Activated naive CD4-positive, alpha-beta T cell treated with anti-CD3 and anti-CD28 coated beads, Interleukin-2, amount 50 U/mL, for 16 hours (primary cell): ENCODE results near the gene KIF17.

Experiments used
- DNase-seq: peaks from one replicate; pipeline ENCODE4 v3.0.0-alpha.2; 2020

The KIF17 gene

DNA sequence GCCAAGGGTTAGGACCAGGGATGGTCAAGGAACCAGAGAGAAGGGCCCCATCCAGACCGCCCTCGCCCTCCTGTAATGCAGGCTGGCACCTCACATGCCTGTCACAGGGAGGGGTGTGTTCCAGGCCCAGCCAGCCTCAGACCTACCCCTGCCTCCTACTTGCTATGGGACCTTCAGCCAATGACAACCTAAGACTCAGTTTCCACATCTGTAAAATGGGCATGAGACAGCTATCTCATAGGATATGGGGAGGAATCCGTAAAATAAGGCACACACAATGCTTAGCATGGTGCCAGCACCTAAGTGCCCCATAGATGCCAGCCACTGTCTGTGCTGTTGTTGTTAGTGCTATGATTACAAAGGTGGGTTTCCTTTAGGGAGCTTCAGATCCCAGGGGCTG lies 7.9 kb downstream of the KIF17 start:
- no peak for DNase-seq

DNA sequence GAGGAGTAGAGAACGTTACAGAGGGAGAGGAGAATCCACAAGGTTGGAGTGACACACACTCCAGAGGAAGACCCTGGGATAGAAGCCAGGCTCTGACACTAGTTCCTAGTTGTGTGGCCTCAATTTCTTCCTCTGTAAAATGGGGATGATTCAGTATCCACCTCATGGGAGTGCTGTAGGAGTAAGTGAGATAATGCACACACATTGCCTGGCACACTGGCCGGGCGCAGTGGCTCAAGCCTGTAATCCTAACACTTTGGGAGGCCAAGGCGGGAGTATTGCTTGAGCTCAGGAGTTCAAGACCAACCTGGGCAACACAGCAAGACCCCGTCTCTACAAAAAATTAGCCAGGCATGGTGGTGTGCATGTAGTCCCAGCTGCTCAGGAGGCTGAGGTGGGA lies 8.9 kb downstream of the KIF17 start:
- no peak for DNase-seq

DNA sequence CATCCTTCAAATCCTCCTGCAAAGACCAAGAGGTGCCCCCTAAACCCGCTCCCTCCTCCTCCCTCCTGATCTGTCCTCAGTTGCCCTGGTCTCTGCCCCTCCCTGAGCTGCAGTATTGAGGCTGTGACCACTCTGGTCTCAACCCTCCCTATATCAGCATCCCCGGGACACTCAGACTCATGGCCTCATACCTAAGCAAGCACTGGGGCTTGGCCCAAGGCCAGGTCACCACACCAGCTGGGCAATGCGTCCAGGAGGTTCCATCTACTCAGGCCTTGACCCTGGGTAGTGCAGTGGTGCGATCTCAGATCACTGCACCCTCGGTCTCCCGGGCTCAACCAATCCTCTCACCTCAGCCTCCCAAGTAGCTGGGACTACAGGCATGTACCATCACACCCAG lies 9.8 kb downstream of the KIF17 start:
- no peak for DNase-seq

DNA sequence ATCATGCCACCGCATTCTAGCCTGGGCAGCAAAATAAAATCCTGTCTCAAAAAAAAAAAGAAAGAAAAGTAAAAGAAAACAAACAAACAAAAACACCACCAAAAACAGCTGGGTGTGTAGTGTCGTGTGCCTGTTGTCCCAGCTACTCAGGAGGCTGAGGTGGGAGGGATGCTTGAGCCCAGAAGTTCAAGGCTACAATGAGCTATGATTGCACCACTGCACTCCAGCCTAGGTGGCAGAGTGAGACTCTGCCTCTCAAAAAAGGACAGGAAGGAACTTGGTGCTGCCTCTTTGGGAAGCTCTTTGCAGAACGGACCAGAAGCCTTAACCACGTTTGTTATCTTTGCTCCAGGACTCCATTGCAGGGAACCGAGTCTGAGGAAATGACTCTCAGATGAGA lies 11.0 kb downstream of the KIF17 start:
- DNase-seq: no peak

DNA sequence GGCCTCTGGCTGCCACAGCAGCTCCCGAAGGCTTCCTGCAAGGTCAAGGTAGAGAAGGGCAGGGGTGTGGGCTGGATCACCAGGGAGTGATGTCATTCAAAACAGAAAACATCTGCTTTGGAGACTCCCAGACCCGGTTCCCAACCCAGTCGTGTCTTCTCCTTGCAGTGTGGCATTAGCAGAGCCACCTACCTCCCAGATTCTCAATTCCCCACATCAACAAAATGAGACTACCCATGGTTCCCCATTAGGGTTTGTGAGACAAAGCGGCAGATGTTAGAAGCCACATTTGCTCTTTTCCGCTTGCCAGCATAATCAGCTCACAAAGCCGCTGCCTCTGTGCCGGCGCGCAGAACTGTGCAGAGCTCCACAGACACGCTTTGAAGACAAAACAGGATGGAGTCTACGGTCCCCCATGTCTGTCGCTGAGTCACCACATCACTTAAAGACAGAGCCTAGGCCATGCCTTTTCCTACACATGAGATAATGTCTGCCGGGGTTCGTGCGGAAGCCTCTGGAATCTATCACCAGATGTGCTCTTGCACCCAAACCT lies 12.5 kb downstream of the KIF17 start:
- DNase-seq: no peak

DNA sequence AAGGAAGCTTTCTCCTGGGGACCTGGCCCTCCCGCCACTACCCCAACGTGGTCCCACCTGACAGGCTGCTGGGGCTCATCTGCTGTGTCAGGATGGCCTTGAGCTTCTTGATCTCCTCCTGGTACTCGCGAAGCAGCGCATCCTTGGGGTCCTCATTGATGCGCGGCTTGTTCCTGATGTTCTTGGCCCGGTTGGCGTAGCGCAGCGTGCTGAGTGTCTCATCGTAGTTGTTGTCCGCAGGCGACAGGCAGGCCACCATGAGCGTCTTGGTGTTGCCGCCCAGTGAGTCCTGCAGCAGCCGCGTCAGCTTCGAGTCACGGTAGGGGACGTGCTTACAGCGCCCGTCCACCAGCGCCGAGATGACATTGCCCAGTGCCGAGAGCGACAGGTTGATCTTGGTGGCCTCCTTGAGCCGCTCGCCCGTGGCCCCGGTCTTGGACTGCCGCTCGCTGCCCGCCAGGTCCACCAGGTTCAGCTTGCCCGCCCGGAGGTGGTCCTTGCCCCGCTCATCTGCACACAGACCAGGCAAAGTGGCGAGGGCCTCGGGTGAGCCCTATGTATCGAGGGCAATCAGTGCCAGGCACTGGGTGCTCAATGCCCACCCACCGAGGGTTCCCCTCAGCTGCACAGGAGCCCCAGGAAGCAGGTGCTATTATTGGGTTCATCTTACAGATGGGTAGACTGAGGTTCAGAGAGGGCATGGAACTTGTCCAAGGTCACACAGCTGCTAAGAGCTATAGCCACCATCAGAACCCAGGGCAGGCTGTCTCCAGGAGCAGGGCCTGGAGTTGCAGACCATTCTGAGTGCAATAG lies 13.2 kb downstream of the KIF17 start:
- no peak for DNase-seq

DNA sequence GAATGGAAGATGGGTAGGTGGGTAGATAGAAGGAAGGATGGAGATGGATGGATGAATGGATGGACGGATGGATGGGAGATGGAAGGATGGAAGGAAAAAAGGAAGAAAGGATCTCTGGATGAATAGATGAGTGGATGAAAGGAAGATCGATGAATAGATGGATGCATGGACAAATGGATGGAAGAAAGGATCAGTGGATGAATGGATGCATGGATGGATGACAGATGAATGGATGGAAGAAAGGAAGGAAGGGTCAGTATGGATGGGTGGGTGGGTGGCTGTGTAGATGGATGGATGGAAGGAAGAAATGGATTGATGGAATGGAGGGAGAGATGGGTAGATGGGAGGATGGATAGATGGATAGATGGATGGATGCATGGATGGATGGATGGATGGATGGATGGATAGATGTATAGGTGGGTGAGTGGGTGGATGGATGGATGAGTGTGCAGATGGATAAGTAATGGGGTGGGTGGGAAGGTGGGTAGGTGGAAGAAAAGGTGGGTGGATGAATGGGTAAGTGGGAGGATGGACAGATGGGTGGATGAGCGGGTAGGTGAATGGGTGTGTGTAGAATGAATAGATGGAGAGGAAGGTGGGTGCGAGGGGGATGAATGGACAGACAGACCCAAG lies 14.6 kb downstream of the KIF17 start:
- DNase-seq: no peak

DNA sequence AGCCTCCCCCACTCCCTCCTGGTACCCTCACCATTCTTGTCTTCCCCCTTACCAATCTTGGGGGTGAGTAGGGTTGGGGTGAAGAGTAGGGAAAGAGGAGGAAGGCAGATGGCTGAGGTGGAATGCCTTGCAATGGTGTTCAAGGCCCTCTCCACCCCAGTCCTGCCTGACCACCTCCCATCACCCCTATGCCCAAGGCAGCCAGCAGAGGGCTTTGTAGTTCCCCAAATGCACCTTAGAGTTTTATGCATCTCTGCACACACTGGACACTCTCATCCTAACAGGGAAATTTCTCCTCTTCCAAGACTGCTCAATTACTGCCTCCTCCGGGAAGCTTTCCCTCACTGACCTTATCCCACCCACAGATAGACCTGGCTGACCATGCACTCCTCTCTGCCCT lies 15.4 kb downstream of the KIF17 start:
- no peak for DNase-seq

DNA sequence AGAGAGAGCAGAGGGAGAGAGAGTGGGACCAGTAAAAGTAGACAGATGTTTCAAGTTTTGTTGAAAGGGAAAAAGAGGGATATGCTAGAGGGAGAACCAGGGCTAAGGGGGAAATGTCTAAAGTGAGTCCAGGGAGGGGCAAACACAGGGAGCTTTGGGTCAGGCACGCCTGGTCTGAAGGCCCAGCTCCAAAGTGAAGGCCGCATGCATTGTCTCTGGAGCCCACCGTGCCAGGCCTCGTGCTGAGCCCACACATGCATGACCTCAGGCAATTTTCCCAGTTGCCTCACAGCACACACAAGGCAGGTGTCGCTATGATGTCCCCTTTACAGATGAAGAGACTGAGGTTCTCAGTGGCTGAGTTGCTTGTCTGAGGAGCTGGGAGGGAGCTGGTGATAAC lies 16.0 kb downstream of the KIF17 start:
- DNase-seq: no peak

DNA sequence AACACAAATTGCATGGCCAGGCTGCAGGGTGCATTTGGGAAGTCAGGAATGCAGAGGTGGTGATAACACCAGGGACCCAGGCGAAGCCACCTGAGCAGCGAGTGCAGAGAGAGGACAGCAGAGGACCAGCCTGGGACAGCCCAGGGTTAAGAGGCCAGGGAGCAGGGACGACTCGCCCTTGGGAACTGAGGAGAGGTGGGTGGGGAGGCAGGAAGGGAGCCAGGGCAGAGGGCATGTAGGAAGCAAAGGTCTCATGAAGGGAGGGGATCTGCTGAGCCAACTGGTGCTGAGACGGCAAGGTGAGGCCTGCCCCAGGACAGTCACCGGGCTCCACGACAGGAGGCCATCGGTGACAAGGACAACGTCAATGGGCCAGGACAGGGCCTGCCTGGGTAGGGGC lies 16.4 kb downstream of the KIF17 start:
- no peak for DNase-seq

DNA sequence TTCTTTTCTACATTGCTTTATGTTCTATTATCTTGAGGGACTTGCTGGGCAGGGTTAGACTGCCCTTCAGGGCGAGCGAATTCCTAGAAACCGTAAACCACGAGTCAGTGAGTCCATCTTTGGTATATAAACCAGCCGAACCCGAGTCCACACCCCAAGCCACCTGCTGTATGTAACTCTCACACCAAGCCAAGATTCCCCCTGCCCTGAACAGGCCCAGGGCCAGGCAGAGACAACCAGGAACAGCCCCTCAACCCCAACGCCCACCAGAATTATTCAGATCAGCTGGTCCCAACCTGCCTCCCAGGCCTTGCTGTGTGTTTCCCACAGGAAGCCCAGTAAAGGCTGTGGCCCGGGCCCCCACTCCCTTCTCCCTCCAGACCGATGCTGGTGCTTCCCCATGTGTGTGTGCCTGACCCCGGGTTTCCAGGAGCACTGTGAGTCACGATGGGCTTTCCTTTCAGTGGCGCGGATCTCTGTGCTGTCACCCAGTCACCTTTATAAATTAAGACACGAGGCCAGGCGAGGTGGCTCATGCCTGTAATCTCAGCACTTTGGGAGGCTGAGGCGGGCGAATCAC lies 17.1 kb downstream of the KIF17 start:
- DNase-seq: no peak

DNA sequence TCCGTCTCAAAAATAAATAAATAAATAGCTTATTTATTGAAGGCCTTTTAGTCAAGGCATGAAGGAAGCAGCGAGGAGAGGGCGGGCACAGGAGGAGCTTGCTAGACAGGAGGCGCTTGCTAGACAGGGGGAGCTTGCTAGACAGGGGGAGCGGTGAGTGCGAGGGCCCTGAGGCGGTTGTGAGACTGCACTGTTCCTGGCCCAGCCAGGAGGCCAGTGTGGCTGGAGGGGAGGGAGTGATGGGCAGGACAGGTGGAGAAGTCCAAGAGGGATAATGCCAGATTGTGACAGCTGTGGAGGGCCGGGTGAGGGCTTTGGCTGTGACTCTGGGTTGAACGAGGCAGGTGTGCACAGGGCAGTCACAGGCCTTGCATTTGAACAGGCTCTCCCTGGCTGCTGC lies 18.2 kb downstream of the KIF17 start:
- DNase-seq: no peak

DNA sequence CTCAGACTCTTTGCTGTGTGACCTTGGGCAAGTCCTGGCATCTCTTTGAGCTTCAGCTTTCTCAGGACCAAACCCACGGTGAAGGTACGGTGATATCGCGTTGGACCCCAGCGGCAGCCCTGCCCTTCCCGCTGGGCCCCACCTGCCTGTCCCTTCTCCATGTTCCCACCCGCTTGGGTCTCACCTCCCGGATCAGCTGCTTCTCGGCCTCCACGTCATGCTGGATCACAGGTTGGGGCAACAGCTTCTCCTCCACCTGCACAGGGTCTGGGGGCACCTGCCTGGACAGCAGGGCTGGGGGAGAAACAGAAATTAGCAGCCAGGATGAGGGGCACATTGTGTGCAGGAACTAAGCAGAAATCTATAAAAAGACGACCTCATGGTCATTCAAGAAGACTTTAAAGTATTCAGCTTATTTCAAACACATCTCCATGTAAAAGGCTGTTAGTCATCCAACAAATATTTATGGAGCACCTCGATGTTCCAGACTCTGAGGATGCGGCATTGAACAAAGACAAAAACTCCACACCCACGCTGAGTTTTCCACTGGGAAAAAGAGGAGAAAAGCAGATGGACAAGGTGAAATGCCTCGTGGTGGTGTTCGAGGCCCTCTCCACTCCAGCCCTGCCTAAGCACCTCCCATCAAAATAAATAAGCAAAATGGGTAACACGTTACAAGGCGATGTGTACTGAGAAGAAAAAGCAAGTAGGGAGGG lies 19.5 kb downstream of the KIF17 start:
- no peak for DNase-seq

DNA sequence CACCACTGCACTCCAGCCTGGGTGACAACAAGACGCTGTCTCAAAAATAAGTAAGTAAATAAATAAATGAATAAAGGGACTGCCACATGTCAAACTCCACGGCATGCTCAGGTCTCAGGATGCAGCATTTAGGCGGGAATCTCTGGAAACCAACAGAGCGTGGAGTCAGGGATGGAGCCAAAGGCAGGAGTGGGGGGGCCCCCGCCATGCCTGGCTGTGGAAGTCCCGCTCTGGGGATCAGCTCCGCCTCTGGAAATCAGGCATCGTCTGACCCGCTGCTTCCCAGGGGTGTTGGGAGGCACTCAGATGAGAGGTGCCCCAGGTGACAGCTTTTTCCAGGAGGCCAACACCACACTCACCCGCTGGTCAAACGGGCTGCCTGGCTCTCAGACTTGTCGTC lies 20.2 kb downstream of the KIF17 start:
- DNase-seq: no peak

DNA sequence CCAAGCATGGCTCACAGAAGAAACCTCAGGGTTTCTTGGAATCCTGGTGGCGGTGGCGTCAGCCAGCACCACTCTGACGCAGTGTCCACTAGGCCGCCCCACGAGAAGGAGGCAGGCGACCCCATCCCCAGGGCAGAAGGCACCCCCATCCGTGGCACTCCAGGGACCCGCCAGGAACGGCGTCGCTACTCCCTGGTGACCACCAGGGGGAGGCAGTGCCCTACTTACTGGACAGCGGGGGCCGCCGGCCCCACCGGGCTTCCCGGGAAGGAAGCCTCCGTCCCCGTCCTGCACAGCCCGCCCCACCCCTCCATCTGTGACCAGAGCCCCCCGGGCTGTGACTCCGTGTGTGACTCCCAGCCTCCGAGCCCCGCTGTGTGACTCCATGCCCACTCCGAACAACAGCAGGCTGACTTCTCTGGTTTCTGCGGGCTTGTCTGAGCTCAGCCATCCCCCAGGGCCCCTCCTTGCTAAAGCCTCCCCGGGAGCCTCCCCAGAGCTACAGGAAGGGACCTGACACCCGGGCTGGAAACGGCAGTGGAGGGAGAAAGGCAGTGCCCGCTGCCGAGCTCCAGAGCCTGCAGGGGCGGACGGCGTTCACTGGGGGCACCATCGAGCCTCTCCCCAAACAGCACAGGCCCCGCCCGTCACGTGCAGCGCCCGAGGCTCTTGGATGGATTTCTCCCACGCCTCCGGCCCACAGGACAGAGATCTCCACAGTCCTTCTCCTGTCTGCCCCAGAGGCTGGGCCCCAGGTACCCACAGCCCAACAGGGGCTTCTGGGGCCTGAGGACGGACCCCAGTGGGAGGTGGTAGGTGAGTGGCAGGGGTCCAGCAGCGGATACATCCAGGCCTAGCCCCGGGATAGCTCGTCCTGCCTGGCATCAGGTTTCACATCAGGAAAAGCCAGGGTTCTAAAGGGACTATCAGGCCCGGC lies 21.1 kb downstream of the KIF17 start:
- DNase-seq: peak; percentile 79

DNA sequence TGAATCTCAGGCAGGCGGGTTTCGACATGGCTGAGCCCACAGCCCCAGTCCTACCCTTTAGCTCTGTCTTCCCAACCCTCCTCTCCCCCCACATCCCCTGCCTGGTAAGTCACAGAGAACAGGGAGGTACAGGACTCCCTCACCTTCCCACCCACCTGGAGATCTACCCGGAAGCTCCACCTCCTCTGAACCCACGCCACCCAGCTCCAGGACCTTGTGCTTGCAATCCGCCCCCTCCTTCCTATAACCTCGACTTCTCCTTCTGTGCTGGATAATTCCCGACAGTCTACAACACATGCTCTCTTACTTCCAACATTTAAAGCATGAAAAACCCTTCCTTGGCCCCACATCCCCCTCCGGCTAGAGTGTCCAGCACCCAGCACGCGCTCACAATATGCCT lies 22.3 kb downstream of the KIF17 start:
- no peak for DNase-seq

DNA sequence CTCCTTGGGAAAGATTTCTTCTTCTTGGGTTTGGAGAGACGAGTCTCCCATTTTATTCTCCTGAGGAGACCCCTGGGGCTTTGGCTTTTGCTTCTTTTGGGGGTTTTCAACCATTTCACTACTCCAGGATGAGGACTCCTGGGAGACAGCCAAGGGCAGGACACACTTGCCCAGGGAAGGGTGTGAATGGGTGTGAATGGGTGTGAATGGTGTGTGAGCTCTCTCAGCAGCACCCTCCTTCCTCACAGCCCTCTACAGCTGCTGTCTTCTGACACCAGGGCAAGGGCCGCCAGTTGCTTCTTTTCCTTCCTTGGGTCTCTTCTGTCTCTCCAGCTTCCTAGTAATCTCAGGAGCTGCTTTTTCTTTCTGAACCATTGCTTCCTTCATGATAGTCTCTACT lies 24.2 kb downstream of the KIF17 start:
- no peak for DNase-seq

DNA sequence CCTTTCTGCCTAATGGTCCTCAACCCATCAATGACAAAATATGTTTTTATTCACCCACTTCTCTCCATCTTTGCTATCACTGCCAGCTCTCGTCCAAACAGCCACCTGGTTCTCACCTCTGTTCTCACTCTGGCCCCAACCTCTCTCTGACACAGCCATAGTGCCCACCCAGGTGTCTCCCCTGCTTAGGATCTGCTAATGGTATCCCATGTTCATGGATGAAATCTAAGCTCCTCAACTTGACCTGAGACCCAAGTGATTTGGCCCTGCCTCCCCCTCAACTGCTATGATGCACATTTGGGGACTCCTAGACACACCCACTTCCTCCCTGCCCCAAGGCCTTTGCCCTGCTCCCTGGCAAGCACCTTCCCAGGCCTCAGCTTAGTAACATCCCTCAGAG lies 25.9 kb downstream of the KIF17 start:
- no peak for DNase-seq

DNA sequence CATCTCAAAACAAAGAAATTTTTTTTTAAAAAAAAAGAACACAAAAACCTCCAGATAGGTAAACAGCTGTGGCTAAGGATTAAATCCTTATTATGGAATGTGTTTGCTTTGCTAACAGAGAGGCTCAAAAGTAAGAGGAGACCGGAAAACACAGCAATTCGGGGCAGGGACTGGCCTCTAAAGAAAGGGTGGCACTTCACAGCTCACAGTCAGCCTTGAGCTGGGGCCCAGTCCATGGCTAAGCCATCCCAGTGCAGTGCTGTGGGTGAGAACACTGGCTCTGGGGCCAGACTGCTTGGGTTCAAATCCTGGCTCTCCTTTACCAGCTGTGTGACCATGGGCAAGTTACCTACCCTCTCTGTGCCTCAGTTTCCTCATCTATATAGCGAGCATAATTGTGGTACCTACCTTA lies 28.2 kb downstream of the KIF17 start:
- no peak for DNase-seq

DNA sequence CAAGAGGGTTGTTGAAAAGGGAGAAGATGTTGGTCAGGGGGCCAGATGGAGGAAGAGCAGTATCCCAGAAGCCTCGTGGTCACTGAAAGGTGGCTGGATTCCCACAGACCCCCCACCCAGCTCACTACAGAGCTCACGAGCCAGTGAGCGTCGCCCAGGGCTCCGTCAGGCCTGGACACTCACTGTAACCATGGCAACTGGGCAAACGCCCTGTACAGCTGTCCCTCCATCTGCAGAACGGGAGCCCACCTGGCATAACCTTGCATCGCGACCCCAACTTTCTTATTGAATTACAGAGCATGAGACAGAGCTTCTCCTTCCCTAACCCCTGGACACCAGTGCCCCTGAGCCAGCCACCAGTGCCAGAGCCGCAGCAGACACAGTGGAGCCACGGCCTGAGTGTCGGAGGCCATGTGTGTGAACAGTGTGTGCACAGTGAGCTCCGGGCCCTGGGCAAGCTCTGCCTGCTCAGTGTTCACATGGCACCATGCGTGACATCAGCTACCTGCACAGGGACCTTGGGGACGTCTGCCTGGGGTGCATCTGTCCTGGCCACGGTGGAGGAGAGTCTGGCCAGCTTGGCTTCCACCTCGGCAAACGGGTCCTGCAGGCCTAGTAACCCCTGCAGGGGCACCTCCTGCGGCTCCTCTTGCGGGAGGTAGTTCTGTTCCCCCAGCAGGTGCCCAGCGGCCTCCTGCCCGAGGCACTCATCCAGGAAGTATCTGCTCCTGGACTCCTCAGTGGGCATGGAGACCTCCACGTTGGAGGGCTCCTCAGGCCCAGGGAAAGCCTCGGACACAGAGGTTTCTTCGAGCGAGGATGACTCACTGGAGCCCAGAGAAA lies 30.7 kb downstream of the KIF17 start:
- DNase-seq: no peak

DNA sequence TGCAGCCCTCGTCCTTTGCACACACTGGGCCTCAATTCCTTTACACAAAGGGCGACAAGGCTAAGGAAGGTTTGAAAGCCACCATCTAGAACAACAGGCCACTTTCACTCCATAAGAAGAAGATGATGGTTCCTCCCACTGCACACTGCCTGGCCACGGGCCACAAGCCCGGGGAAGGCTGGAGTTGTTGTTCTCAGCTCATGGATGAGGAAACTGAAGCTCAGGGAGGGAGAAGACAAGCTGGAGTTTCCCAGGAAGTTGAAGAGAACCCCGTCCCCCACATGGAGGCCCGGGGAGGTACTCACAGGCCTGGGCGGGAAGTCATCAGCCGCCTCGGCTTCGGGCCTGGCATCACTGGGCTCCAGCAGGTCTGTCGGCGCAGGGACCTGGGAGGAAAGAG lies 32.1 kb downstream of the KIF17 start:
- DNase-seq: no peak
